GM12878 (cell line): ENCODE results near the gene AOPEP.

Experiments used
- CTCF ChIP-seq, 3 experiments: IDR thresholded peaks in 2 of 3; conservative IDR thresholded peaks in 1 of 3; 2 replicates each; pipeline ENCODE4 v1.5.1; 2011; ENCODE audit warnings: low read depth in 3 of 3, low read length in 3 of 3, mild to moderate bottlenecking in 3 of 3, control low read depth in 2 of 3, moderate library complexity in 2 of 3, inconsistent platforms in 1 of 3, mixed read lengths in 1 of 3; ENCODE audit not compliant: control insufficient read depth in 2 of 3, insufficient read depth in 1 of 3; ENCODE audit errors: extremely low read depth in 1 of 3
- EP300 ChIP-seq, 2 experiments: fragments of 150-350 bp in 1 of 2; IDR thresholded peaks; 2 replicates each; pipeline ENCODE4 v1.6.1; 2011 to 2012; ENCODE audit warnings: low read depth in 2 of 2, low read length in 2 of 2, borderline replicate concordance in 1 of 2, improper control_type of control experiment in 1 of 2, inconsistent platforms in 1 of 2; ENCODE audit not compliant: control insufficient read depth in 1 of 2
- POLR2A ChIP-seq: IDR thresholded peaks from 2 replicates; pipeline ENCODE4 v1.6.1; 2011; ENCODE audit warnings: low read depth, mild to moderate bottlenecking, low read length
- RB1 ChIP-seq: fragments of 450-650 bp; formaldehyde crosslinking; IDR thresholded peaks from 2 replicates; pipeline ENCODE4 v1.6.1; 2017; ENCODE audit warnings: mild to moderate bottlenecking, borderline replicate concordance
- SMC3 ChIP-seq: IDR thresholded peaks from 2 replicates; pipeline ENCODE4 v1.6.1; 2011; ENCODE audit warnings: low read length, improper control_type of control experiment, borderline replicate concordance
- TF ChIP-seq, protein P1 (sequence below): IDR thresholded peaks from 2 replicates; pipeline ENCODE4 v1.6.1; 2012; ENCODE audit warnings: mild to moderate bottlenecking, low read depth, low read length
- TF ChIP-seq, protein P2 (sequence below): fragments of 450-650 bp; IDR thresholded peaks from 2 replicates; pipeline ENCODE4 v1.6.1; 2014; ENCODE audit warnings: mild to moderate bottlenecking
- TF ChIP-seq, protein P3 (sequence below): IDR thresholded peaks from 2 replicates; pipeline ENCODE4 v1.6.1; 2012; ENCODE audit warnings: low read depth, low read length, improper control_type of control experiment

DNA sequence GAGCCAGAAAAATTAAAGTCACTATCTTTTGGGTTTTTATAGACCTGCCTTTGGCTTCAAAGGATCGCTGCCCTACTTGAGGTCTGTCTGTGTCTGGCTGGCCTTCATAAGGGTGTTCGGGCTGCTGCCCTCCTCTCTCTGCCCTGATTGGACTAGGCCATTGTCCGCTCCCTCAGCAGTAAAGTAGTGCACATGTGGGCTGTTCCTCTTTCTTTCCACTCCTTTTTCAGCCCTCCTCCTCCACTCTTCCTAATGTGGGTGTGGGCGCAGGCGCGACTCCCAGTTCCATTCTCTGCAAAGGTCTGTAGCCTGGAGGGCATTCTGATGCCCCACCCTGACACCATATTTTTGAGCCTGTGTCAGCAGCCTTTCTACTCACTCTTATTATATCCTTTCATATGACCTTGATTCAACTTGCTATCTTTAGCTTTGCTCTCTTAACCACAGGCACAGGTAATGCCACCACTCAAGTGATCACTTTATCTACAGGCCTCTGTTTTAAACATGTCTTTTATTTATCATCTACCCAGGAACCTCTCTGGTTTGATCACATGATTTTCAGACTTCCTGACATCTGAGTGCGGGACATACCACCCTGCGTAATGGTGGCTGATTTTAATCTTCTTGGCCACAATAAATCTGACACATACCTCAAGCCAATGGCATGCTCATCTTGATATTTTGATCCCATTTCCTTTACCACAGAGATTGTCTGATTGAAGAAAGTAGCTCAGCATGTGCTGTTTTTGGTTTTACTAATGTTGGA, 144.5 kb downstream of the AOPEP start:
- no peak for TF ChIP-seq SMC3
- TF ChIP-seq, protein P1, sequence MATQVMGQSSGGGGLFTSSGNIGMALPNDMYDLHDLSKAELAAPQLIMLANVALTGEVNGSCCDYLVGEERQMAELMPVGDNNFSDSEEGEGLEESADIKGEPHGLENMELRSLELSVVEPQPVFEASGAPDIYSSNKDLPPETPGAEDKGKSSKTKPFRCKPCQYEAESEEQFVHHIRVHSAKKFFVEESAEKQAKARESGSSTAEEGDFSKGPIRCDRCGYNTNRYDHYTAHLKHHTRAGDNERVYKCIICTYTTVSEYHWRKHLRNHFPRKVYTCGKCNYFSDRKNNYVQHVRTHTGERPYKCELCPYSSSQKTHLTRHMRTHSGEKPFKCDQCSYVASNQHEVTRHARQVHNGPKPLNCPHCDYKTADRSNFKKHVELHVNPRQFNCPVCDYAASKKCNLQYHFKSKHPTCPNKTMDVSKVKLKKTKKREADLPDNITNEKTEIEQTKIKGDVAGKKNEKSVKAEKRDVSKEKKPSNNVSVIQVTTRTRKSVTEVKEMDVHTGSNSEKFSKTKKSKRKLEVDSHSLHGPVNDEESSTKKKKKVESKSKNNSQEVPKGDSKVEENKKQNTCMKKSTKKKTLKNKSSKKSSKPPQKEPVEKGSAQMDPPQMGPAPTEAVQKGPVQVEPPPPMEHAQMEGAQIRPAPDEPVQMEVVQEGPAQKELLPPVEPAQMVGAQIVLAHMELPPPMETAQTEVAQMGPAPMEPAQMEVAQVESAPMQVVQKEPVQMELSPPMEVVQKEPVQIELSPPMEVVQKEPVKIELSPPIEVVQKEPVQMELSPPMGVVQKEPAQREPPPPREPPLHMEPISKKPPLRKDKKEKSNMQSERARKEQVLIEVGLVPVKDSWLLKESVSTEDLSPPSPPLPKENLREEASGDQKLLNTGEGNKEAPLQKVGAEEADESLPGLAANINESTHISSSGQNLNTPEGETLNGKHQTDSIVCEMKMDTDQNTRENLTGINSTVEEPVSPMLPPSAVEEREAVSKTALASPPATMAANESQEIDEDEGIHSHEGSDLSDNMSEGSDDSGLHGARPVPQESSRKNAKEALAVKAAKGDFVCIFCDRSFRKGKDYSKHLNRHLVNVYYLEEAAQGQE, result no peak
- no peak for TF ChIP-seq POLR2A
- no peak for TF ChIP-seq CTCF (IDR thresholded peaks at IDR 0.05 in 2 of 3, conservative IDR thresholded peaks at IDR 0.05 in 1 of 3; ENCODE audit: control insufficient read depth in 2 of 3, extremely low read depth in 1 of 3, insufficient read depth in 1 of 3, low read depth in 3 of 3, low read length in 3 of 3)
- TF ChIP-seq, protein P2, sequence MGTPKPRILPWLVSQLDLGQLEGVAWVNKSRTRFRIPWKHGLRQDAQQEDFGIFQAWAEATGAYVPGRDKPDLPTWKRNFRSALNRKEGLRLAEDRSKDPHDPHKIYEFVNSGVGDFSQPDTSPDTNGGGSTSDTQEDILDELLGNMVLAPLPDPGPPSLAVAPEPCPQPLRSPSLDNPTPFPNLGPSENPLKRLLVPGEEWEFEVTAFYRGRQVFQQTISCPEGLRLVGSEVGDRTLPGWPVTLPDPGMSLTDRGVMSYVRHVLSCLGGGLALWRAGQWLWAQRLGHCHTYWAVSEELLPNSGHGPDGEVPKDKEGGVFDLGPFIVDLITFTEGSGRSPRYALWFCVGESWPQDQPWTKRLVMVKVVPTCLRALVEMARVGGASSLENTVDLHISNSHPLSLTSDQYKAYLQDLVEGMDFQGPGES, result no peak
- TF ChIP-seq EP300 (IDR thresholded peaks at IDR 0.05; ENCODE audit: borderline replicate concordance in 1 of 2, control insufficient read depth in 1 of 2, low read depth in 2 of 2, low read length in 2 of 2), result no peak
- no peak for TF ChIP-seq RB1
- TF ChIP-seq, protein P3, sequence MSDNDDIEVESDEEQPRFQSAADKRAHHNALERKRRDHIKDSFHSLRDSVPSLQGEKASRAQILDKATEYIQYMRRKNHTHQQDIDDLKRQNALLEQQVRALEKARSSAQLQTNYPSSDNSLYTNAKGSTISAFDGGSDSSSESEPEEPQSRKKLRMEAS, result no peak
